IMR-90 (cell line): Measurements from ENCODE around the gene ZBTB40.

Experiments used
- BHLHE40 ChIP-seq: fragments of 150-350 bp; IDR thresholded peaks from 2 replicates; pipeline ENCODE4 v1.6.1; 2016; ENCODE audit warnings: mild to moderate bottlenecking, low read depth, low read length
- CEBPB ChIP-seq: IDR thresholded peaks from 2 replicates; pipeline ENCODE4 v1.6.1; 2012; ENCODE audit warnings: low read depth, low read length, improper control_type of control experiment
- CTCF ChIP-seq: conservative IDR thresholded peaks from 2 replicates; pipeline ENCODE4 v1.5.1; 2012; ENCODE audit warnings: mild to moderate bottlenecking, low read depth, low read length, improper control_type of control experiment
- ELK1 ChIP-seq: fragments of 150-350 bp; IDR thresholded peaks from 2 replicates; pipeline ENCODE4 v1.6.1; 2016; ENCODE audit warnings: low read depth, mild to moderate bottlenecking, low read length, moderate library complexity, borderline replicate concordance
- NFE2L2 ChIP-seq: fragments of 150-350 bp; IDR thresholded peaks from 2 replicates; pipeline ENCODE4 v1.6.1; 2016; ENCODE audit warnings: low read depth, mild to moderate bottlenecking, low read length
- POLR2A ChIP-seq: IDR thresholded peaks from 2 replicates; pipeline ENCODE4 v1.6.1; 2012; ENCODE audit warnings: mild to moderate bottlenecking, low read depth, low read length
- RCOR1 ChIP-seq: IDR thresholded peaks from 2 replicates; pipeline ENCODE4 v1.6.1; 2012; ENCODE audit warnings: mild to moderate bottlenecking, low read length, improper control_type of control experiment; ENCODE audit not compliant: insufficient replicate concordance
- RFX5 ChIP-seq: IDR thresholded peaks from 2 replicates; pipeline ENCODE4 v1.8.0; 2012; ENCODE audit warnings: low read depth, mild to moderate bottlenecking, low read length, moderate library complexity

GRCh38 chr1:22578732-22579361 is 127.2 kb downstream of the ZBTB40 start:
- TF ChIP-seq RFX5, result no peak
- TF ChIP-seq CEBPB, result no peak
- no peak for TF ChIP-seq ELK1
- TF ChIP-seq CTCF, result no peak
- no peak for TF ChIP-seq BHLHE40
- no peak for TF ChIP-seq POLR2A
- TF ChIP-seq NFE2L2, result no peak
- no peak for TF ChIP-seq RCOR1
